Esophagus squamous epithelium (tissue), 5 donors: ENCODE data around the gene ANKS1A. TPM values are rescaled to one million over a fixed set of nuclear protein-coding genes. Genes with fewer than 3 reads are reported as not detected.
A peak's percentile ranks its signal among the peaks of the same experiment; 100 is the strongest.

Experiments
- DNase-seq: peaks from one replicate; lab custom pipeline; 2025; lab: John Stamatoyannopoulos, UW
- H3K27ac ChIP-seq, 4 donors: fragments of 200-600 bp; sonication (generic); one replicate each; pipeline ENCODE4 v1.5.1; 2016 to 2019; ENCODE audit warnings: mild to moderate bottlenecking in 1 of 4
- H3K27me3 ChIP-seq, 4 donors: fragments of 200-600 bp; sonication (generic); 1 replicate in 3 of 4; 2 replicates in 1 of 4; pipeline versions ENCODE4 v1.5.1 to v1.6.0; 2017 to 2021; ENCODE audit warnings: antibody characterized with exemption in 1 of 4
- H3K36me3 ChIP-seq, 3 donors: fragments of 200-600 bp; sonication (generic); one replicate each; pipeline ENCODE4 v1.5.1; 2016 to 2019
- H3K4me1 ChIP-seq, 3 donors: fragments of 200-600 bp; sonication (generic); one replicate each; pipeline ENCODE4 v1.5.1; 2017 to 2019
- H3K4me3 ChIP-seq, 4 donors: fragments of 200-600 bp; sonication (generic); 1 replicate in 3 of 4; 2 replicates in 1 of 4; pipeline ENCODE4 v1.5.1; 2016 to 2019; ENCODE audit warnings: mild to moderate bottlenecking in 2 of 4, moderate library complexity in 1 of 4
- H3K9me3 ChIP-seq, 3 donors: fragments of 200-600 bp; sonication (generic); one replicate each; pipeline ENCODE4 v1.5.1; 2016 to 2019
- POLR2A ChIP-seq, 4 donors: fragments of 450-650 bp; IDR thresholded peaks; one replicate each; pipeline ENCODE4 v1.6.1; 2017; ENCODE audit warnings: antibody characterized with exemption in 4 of 4, mild to moderate bottlenecking in 4 of 4, moderate library complexity in 3 of 4
- WGBS, 2 donors: methylation state at CpG; one replicate each; pipeline ENCODE4 v1.1.5; 2018; 5-methylcytosine and 5-hydroxymethylcytosine counted together
- intact Hi-C: fragments of 100-400 bp; cut with DNase I; formaldehyde crosslinking; loops from one replicate; pipeline ENCODE4 v1.15.0; 2022
- total RNA-seq, 4 donors: library from RNA; depleted of rRNA; stranded (reverse); fragments of >200 nt; gene quantifications; one replicate each; pipeline ENCODE4 v1.1.0, GENCODE V29; 2016
- TF ChIP-seq, protein P1 (sequence below), 6 experiments: fragments of 450-650 bp in 4 of 6; fragments of 200-600 bp in 2 of 6; sonication (generic) in 2 of 6; IDR thresholded peaks; one replicate each; pipeline ENCODE4 v1.5.1; 2016 to 2019; ENCODE audit warnings: antibody characterized with exemption in 6 of 6, mild to moderate bottlenecking in 4 of 6, moderate library complexity in 4 of 6
- donor health status: DM: yes; HTN: yes; CAD: no.

The ANKS1A gene
- total RNA-seq, 4 donors from 2014 or later = 12.6 to 27.1 (median 17.5) TPM

DNA sequence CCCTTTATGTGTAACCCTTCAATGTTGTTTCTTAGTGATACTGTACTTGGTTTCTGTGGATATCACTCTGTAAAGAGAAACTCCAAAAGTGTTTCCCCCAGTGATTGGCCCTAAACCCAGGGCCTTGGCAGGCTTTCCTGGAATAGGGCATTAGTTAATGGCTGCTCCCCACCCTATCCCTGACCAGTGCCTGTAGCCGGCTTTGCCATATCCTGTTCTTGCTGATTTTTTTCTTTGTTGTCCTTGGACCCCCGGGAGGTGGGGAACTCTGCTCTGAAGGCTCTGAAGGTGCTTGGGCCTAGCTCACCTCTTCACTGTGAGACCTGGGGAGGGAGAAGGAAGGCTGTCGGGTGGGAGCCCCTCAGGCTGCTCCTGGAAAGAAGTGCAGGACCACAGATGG, 131.9 kb downstream of the ANKS1A start:
- Histone ChIP-seq H3K36me3 (peaks cover 0 to 40% (median 4%) of the 10 kb centered on the region in 3 donors), H3K4me1 (peaks cover 16 to 71% (median 34%) of the 10 kb centered on the region in 3 donors), H3K4me3 (peak overlapping the region in 3 of 4 donors; percentile 49 to 66 (median 53)), H3K27me3 (no peaks in the 10 kb centered on the region), H3K27ac (peak overlapping the region; percentile 38 to 94 (median 90)), H3K9me3 (no peaks in the 10 kb centered on the region)
- TF ChIP-seq, protein P1, sequence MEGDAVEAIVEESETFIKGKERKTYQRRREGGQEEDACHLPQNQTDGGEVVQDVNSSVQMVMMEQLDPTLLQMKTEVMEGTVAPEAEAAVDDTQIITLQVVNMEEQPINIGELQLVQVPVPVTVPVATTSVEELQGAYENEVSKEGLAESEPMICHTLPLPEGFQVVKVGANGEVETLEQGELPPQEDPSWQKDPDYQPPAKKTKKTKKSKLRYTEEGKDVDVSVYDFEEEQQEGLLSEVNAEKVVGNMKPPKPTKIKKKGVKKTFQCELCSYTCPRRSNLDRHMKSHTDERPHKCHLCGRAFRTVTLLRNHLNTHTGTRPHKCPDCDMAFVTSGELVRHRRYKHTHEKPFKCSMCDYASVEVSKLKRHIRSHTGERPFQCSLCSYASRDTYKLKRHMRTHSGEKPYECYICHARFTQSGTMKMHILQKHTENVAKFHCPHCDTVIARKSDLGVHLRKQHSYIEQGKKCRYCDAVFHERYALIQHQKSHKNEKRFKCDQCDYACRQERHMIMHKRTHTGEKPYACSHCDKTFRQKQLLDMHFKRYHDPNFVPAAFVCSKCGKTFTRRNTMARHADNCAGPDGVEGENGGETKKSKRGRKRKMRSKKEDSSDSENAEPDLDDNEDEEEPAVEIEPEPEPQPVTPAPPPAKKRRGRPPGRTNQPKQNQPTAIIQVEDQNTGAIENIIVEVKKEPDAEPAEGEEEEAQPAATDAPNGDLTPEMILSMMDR (IDR thresholded peaks at IDR 0.05) = no peak
- TF ChIP-seq POLR2A (IDR thresholded peaks at IDR 0.05) = no peak
- intact Hi-C loops = no loop called here
- 77 to 81% methylated on average over 3 of the region's 3 CpGs for WGBS, 2 donors
- DNase-seq = no peak

DNA sequence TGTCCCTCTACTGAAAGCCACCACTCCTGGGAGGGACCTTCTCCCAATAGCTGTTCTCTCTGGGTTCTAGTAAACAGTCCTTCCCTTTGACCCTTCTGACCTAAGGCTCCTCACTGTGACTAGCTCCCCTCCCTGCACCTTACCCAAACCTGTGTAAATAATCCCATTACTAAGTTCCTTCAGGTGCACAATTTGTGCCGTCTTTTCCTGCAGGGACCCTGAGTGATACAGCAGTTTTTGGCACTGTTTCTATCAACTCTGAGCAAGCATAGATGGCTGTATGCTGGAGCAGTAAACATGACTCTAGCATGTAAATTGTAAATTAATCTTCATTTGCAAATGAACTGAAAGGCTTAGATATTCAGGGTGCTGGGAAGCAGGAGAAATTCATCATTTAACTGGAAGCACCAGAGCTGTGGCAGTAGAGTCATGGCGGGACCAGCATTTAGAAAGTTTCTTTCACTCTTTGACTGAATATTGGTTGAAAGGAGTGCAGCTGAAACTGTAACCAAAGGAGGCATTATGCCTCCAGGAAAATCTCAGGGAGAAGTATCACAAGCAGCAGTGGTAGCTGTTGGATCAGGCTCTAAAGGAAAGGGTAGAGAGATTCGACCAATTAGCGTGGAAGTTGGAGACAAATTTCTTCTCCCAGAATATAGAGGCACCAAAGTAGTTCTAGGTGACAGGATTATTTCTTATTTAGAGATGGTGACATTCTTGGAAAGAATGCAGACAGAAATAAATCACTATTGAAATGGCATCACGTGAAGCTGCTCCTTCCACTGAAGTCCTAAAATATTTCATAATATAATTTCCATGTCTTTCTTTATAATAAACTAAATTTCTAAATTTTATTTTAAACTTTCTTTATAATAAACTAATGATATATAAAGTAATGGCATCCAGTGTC, 134.3 kb downstream of the ANKS1A start:
- no peaks in the 10 kb centered on the region for H3K27me3 ChIP-seq
- no peaks in the 10 kb centered on the region for H3K9me3 ChIP-seq
- TF ChIP-seq, protein P1 (IDR thresholded peaks at IDR 0.05) = no peak
- no peak for TF ChIP-seq POLR2A (IDR thresholded peaks at IDR 0.05)
- H3K36me3 ChIP-seq = peaks cover 0 to 29% (median 0%) of the 10 kb centered on the region in 3 donors
- no peak for DNase-seq
- intact Hi-C loops = no loop called here
- peak overlapping the region in 1 of 4 donors; percentile 3 for H3K4me3 ChIP-seq
- peaks cover 18 to 88% (median 56%) of the 10 kb centered on the region in 3 donors for H3K4me1 ChIP-seq
- peak overlapping the region; percentile 47 to 92 (median 84) for H3K27ac ChIP-seq
- WGBS, 2 donors = 62 to 87% methylated on average over 5 of the region's 5 CpGs

DNA sequence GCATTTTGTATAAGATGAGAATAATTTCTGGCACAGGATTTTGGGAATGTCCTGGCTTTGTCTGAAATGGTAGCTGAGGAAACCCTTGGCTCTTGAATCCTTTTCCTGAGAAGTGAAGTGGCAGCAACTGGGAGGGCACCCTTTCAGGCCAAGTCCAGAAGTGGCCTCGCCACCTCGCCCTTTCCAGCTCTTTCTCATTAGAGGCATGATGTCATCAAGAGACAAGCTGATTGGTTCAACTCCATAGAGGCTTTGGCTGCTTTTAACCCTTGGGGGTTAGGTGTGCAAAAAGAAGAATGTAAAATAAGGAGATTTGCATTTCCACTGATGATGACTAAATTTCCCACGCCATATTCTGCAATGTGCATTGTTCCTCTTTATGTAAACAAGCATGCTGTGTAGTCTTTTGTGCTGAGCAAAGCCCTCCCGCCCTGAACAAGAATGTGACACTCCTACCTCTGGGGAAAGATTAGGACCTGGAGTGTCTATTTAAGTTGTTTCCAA, 135.5 kb downstream of the ANKS1A start:
- TF ChIP-seq POLR2A (IDR thresholded peaks at IDR 0.05) = peak in 1 of 4 donors; percentile 21
- TF ChIP-seq, protein P1 (IDR thresholded peaks at IDR 0.05) = peak in 3 of 6 experiments; percentile 6 to 32 (median 11)
- H3K9me3 ChIP-seq = no peaks in the 10 kb centered on the region
- H3K27ac ChIP-seq = peak overlapping the region; percentile 79 to 92 (median 84)
- H3K27me3 ChIP-seq = no peaks in the 10 kb centered on the region
- H3K4me3 ChIP-seq = peak overlapping the region in 1 of 4 donors; percentile 22
- H3K36me3 ChIP-seq = peaks cover 0 to 19% (median 0%) of the 10 kb centered on the region in 3 donors
- peaks cover 18 to 90% (median 60%) of the 10 kb centered on the region in 3 donors for H3K4me1 ChIP-seq
- DNase-seq = no peak
- 17 to 28% methylated on average over 4 of the region's 4 CpGs for WGBS, 2 donors
- intact Hi-C loops = no loop called here

DNA sequence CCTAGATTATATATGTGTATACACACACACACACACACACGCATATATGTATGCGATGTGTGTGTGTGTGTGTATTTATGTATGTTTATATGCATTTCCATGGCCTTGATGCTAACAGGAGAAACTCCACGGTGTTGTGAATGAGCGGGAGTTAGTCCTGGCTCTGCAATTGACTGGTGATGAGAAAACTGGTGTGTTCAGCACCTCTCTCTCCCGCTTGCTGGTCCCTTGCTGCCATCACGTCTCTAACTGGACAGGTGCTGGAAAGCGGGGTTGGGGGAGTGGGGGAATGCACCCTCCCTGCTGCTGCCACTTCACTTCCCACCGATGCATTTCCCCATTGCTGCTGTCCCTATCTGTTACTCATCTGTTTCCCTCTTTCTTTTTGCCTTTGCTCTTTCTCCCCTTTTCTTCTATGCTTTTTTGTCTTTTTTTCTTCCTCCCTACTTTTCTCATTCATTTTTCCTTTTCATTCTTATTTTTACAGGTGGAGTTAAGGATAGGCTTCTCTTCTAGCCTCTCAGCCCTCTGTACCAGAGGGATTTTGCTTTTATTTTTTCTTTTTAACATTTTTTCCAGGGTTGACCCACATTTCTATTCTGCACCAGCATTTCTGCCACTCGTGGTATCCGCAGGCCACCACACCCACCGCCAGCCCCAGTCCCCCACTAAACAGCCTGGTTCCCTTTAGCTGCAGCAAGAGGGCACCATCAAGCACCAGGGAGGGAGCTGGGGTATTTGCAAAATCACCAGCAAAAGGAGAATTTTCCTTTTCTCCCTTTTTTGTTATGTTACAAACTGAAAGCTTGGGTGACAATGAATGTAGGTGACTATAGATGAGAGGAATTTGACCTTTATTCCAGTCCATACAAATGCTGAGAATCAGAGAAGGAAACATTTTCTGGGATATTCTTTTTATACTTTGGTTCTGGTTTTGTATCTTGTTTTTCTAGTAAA, 136.5 kb downstream of the ANKS1A start:
- intact Hi-C loops = no loop called here
- Histone ChIP-seq H3K36me3 (peaks cover 0 to 15% (median 0%) of the 10 kb centered on the region in 3 donors), H3K27ac (peak overlapping the region; percentile 79 to 92 (median 84)), H3K27me3 (no peaks in the 10 kb centered on the region), H3K4me1 (peaks cover 18 to 89% (median 60%) of the 10 kb centered on the region in 3 donors), H3K4me3 (peak overlapping the region in 1 of 4 donors; percentile 24), H3K9me3 (no peaks in the 10 kb centered on the region)
- WGBS, 2 donors = 67 to 79% methylated on average over 11 of the region's 11 CpGs
- no peak for TF ChIP-seq POLR2A (IDR thresholded peaks at IDR 0.05)
- TF ChIP-seq, protein P1 (IDR thresholded peaks at IDR 0.05) = peak in 2 of 6 experiments; percentile 11 to 25
- no peak for DNase-seq
